NB4 (cell line): ENCODE results near the gene NTM.

Experiments used
- MAX ChIP-seq: IDR thresholded peaks from 2 replicates; pipeline ENCODE4 v1.6.1; 2011; ENCODE audit warnings: low read depth, low read length
- MYC ChIP-seq: IDR thresholded peaks from 2 replicates; pipeline ENCODE4 v1.6.1; 2011; ENCODE audit warnings: low read depth, low read length
- POLR2A ChIP-seq: IDR thresholded peaks from 2 replicates; pipeline ENCODE4 v1.6.1; 2011; ENCODE audit warnings: mild to moderate bottlenecking; ENCODE audit not compliant: insufficient read length; ENCODE audit errors: extremely low read depth
- TF ChIP-seq, protein P1 (sequence below): IDR thresholded peaks from one replicate; pipeline ENCODE4 v1.5.1; 2012; ENCODE audit warnings: low read depth, low read length

DNA sequence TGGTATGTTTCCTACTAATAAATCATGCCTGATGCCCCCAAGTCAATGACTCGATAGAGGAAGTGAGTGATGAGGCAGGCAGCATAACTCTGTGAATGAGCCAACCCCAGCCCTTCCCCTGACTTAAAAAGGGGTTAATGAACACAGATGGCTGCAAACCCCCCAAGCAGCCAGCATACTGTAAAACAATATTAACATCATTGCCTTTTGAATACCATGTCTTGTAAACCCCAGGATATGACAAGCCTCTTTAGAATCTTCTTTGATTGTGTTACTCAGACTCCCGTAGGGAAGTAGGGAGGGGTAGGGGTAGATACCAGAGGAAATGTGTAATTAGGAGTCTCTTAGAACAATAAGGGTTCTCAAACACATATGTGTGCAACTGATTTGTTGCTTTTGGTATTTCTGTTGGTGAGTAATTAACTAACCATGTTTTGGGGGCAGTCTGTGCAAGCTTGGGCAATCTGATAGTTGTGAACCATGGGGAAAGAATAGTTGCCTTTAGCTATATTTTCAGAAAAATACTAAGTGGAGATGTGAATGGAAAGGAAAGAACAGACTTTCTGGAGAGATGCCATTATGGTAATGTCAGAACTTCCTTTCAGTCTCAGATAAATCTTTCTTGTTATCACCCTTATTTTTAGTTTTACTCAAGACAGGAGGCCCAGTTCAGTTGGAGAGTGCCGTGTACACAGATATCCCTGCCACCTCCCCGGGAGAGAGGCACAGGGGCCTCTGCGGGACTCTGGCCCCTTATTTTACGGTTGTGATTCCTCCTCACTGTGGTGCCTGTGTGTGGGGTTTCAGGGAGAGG, 701.8 kb downstream of the NTM start:
- TF ChIP-seq, protein P1, sequence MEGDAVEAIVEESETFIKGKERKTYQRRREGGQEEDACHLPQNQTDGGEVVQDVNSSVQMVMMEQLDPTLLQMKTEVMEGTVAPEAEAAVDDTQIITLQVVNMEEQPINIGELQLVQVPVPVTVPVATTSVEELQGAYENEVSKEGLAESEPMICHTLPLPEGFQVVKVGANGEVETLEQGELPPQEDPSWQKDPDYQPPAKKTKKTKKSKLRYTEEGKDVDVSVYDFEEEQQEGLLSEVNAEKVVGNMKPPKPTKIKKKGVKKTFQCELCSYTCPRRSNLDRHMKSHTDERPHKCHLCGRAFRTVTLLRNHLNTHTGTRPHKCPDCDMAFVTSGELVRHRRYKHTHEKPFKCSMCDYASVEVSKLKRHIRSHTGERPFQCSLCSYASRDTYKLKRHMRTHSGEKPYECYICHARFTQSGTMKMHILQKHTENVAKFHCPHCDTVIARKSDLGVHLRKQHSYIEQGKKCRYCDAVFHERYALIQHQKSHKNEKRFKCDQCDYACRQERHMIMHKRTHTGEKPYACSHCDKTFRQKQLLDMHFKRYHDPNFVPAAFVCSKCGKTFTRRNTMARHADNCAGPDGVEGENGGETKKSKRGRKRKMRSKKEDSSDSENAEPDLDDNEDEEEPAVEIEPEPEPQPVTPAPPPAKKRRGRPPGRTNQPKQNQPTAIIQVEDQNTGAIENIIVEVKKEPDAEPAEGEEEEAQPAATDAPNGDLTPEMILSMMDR = no peak
- no peak for TF ChIP-seq POLR2A
- TF ChIP-seq MAX = no peak
- TF ChIP-seq MYC = no peak
